ENCODE data around the gene CLDN15.

Gene CLDN15

DNA sequence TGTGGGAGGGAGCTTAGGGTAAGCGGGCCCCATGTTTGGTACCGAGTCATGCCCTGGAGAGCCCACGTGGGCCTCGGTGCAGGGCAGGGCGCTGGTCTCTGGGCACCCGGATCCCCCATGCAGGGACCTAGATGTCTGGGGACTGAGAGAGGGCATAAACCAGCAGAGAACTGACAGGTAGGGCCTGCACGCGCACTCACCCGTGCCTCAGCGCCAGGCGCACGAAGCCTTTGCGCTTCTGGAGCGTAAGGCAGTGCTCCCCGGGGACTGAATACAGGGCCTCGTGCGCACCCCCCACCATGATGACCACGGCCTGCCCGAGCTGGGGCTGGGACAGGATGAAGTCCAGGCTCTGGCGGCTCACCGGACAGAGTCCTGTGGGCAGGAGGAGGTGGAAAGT, 39.6 kb downstream of the CLDN15 start:
- DNase-seq = no peak

DNA sequence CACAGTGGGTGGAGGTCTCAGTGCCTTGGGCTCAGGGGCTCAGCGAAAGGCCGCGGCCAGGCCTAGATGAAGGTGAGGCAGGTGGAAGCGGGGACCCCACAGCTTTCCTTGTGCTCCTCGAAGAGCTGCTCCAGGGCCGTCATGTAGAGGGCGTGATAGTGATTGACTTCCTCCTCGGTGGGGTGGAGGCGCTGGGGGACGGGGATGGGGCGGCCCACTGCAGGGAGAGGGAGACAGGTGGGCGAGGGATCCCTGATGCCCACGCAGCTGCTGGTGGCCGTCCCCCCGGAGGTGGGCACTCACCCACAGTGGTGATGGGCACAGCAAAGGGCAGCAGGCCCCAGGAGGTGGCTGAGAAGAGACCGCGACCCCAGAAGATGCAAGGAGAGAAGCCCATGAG, 41.7 kb downstream of the CLDN15 start:
- DNase-seq = no peak

DNA sequence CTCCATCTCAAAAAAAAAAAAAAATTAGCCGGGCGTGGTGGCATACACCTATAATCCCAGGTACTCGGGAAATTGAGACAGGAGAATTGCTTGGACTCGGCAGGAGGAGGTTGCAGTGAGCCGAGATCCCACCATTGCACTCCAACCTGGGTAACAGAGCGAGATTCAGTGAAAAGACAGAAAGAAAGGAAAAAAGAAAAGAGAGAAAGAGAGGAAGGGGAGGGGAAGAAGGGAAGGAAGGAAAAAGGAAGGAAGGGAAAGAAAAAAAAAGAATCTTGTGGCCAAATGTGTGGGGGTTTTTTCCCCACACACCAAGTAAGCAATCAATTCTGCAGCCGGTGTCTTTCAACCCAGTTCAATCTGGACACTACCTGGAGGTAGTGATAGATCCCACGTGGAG, 48.5 kb downstream of the CLDN15 start:
- no peak for DNase-seq

DNA sequence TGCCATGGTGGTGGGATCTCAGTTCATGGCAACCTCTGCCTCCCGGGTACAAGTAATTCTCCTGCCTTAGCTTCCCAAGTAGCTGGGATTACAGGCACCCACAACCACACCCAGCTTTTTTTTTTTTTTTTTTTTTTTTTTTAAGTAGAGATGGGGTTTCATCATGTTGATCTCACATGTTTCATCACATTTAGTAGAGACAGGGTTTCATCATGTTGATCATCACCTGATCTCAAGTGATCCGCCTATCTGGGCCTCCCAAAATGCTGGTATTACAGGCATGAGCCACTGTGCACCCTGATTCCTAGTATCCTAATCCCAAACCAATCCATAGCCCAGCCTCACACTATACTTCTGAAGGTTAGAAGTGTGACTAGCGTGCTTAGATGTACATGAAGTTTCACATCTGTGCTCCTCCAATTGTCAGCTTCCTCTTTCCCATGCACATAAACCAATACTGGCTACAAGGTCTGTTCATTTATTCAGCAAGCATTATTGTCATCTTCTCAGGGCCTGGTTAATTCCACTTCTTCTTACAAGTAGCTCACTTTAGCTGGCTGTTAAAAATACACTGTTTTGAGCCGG, 50.7 kb downstream of the CLDN15 start:
- no peak for DNase-seq

DNA sequence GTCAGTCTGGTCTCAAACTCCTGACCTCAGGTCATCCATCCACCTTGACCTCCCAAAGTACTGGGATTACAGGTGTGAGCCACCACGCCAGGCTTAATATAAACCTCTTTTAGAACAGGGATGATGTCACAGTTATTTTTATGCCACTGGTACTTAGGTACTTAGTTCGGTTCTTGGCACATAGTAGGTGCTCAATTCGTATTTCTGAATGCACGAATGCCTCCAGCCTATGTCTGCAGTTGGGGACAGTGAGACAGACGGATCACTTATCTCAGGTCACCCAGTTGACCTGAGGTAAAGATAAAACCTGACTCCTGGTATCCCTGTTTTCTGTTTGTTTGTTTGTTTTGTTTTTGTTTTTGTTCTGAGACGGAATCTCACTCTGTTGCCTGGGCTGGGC, 51.4 kb downstream of the CLDN15 start:
- no peak for DNase-seq

DNA sequence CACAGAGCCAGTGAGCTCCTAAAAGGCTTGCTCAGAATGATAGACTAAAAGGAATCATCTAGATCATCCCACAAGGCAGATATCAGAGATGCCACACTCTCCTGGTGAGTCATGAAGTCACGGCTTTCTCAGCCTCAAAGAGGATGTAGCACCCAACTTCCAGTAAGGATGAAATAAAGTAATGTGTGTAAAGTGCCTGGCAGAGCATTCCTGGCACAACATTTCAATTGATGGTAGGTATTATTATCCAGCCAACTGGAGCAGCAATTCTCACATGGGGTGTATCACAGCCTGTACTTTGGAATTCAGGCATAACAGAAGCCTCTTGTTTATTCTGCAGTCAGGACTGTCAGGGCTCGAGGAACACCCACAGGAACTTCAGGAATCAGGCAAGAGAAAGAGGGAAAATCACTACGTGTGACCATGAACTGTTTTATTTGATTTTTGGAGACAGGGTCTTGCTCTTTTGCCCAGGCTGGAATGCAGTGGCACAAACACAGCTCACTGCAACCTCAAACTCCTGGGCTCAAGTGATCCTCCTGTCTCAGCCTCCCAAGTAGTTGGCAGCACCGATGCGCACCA, 52.3 kb downstream of the CLDN15 start:
- DNase-seq = no peak
